Femur (tissue), 1 donor: ENCODE results near the gene PBX3.

Source experiments
- DNase-seq: peaks from one replicate; pipeline ENCODE4 v3.0.0-alpha.2; 2017

Gene PBX3

DNA sequence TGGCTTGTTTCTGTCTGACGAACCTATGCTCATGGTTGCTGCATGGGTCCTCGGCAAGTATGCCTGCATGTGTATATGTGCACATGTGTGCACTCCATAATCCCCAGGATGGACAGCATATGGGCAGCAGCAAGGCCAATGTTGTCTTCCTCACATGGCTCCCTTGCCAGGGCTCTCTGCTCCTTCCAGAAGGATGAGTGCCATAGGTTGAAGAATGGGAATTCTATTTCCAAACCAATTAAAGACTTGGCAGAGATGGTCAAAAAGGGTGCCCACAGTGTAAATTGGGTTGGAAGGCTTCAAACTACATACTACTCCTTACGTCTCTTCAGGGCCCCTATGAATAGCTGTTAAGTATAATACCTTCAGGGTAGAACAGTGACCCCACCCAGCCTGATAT, 212.1 kb downstream of the PBX3 start:
- no peak for DNase-seq

DNA sequence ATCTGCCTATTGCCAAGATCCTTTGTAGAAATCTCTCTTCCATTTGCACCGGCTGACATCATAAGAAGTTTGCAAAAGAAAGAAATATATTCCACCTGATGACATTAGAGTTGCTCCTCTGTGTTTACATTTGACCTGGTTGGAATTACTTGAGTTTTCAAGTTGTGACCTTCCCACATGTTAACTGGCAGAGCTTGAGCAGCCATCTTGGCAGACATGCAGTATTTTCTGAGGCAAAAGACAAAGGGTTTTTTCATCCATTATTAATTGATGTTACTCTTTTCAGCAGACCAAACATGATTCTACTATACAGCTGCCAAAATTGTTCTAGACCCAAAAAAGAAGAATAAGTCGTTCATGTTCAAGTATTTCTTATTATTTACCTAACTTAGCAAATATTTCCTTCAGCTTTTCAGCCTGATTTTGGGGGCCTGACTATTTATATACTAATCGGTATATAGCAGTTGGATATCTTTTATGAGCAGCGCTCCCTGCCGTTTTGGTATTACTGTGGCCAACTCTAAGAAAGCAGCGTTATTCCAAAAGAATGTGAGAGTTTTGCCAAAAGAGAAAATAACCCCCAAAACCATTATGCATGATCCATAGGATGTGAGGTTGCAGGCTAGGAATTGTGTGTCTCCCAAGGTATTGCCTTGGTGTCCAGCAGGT, 212.9 kb downstream of the PBX3 start:
- DNase-seq, result no peak

DNA sequence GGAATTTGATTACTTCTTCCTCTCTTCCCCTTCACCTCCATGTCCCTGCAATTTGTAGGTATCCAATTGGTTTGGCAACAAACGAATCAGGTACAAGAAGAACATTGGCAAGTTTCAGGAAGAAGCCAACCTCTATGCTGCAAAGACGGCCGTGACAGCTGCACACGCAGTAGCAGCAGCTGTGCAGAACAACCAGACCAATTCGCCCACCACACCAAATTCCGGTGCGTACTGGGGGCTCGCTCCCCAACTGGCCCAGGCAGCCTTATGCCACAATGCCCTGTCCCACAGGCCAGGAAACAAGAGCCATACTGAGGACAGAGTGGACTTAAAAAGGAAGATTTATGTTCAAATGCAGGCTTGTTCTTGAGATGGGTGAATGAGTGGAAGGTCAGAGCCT, 213.5 kb downstream of the PBX3 start:
- no peak for DNase-seq

DNA sequence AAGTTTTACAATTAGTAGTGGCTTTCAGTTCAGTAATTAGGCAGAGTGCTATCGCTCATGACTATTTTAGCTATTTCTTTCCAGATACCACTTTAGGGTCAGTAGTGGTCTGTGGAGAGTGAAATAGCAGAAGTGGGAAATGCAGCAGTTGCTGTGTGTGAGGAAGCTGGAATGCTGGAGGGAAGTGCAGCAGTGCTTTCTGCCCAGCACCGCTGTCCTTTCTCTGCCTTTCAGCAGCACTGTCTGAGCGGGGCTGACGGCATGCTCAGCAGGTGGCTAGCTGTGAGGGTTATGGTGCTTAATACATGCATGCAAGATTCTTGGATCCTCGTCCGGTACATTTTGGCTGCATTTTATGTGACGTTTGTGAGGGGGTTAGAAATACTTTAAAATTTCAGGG, 213.9 kb downstream of the PBX3 start:
- peak; percentile 60 for DNase-seq

DNA sequence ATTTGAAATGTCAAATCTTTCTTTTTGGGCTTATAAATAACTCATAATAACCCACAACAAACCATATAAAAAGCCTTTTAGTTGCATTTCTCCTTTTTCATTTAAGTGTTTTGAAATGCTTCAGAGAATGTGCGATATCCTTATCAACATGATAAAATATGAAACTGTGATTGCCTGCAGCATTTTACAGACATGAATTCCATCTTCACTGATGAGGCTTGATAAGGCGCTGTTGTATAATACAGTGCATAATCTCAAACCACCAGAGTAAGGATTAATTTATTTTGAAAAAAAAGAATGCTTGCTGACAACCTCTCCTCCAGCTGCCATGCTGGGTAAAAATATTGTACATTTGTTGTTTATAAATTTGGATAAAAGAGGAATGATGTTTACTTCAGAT, 216.8 kb downstream of the PBX3 start:
- DNase-seq, result no peak

DNA sequence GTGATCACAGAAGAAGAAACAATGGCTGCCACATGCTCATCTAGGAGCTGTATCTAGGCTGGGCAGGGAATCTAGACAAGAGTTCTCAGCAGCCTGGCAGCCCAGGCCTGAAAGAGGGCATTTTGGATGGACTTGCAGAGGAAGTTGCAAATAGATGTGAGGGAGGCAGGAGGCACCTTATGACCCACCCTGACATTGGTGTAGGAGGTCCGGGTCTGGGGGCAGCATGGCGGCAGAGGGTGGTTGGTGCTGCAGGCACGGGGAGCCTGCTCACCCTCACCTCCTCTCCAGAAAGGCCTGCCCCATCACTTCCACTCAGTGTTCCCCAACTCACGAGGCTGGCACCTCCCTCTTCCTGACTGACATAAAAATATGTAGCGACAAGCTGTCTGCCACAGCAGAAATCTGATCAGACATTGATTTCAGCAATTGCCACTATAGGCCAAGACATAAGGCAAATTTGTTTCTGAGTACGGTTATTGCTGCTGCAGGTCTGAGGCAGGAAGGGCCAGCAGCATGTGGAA, 217.6 kb downstream of the PBX3 start:
- no peak for DNase-seq

DNA sequence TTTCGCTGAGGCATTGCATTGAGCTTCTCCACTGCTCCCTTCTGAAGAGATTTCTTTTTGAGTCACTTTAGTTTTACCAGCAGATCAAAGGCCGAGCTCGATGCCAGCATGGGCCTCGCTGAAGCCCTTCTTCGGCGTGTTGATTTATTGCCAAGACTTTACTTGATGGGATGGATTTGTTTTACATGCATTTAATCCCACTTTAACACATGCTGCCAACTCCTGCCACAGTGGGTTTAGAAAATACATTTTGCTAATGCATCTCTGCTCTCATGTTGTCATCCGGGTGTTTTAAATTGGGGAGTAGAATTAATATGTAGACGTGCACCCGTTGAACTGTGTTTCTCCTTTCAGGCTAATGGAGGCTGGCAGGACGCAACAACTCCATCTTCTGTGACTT, 218.3 kb downstream of the PBX3 start:
- DNase-seq, result no peak

DNA sequence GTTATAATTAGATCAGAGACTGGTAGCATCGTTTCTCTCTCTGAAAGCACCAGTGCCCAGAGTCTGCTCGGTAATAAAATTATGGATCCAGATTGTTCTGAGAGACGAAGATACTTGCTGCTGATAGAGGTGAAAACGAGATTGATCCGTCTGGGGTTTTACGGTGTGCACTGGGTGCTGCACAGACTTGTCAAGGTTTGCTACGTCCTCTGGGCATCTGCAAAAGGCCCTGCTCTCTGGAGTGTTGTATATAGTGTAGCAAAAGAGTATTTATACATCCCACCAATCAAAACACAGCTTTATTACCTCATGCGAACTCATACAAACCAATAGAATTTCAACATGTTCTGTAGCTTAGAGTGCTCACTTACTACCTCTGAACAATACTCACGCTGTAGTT, 219.3 kb downstream of the PBX3 start:
- no peak for DNase-seq

DNA sequence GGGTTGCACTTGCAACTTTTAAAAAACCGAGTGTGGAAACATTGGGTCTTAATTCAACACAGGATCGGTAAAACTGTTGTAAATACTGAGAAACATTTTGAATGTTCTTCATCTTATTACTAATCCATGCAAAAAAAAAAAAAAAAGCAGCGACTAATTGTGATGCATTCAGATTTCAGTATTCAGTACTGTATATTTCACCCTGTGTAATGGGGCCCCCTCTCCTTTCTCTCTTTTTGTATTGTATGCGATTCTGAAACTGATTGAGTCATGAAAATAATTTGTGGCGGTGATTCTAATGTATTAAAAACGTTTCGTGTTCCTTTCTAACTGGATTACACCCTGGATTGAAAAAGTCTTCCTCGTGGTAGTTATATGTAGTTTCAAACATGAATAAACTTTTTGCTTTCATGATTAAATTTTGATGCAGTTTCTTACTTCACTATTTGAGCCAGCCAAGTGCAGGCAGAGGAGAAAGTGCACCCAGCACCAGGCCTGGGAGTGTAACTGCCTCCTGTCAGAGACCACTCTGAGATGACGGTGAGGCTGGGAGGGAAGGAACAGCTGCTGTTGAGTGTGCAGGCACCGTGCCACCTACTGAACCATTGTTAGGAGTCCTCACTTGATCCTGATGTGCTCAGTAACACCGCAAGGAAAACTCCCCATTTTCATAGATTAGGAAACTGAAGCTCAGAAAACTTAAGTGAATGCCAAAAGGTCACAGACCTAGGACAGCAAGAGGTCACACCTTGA, 220.0 kb downstream of the PBX3 start:
- DNase-seq, result no peak

DNA sequence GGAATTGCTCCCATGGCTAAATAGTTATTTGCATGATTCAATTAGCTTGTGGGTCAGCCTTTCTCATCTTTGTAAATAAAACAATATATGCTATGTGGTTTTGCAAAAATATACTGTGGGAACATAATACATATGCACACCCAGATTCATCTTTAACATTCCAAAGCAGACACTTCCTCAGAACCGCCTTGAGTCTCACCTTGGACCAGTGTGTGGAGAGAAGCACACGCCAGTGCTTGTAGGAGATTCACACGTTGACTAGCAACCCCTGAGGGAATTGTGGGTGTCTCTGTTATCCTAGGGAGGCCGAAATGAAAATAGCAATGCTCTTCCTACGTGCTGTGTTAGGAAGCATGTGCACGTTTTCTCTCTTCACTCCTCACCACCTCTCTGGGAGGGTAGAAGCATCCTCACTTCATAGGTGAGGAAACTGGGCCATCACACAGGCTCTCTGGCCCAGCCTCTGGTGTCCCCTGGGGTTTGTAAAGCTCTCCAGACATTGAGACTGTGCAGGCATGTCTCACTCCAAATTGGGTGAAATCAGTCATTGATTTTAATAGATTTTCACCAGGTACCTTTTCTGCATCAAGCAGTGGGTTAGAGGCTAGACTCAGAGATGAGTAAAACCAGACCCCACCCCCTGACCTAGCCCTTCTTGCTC, 221.7 kb downstream of the PBX3 start:
- no peak for DNase-seq

DNA sequence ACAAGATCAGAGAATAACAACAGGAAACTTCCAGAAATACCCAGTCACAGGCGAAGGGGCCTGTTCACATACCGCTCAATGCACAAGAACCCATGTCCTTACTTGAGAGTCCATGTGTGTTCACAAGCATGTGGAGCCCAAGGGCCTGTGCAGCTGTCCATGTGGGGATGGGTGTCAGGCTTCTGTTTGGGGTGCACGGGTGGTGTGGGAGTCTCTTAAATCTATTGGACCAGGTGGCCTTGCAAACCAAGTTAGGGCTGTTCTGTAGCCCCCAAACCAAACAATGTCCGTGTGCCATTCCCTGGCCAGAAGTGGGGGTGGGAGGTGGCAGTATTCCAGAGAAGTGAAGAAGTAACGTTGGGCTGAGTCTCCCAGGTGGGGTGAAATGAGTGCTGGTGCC, 222.3 kb downstream of the PBX3 start:
- DNase-seq, result no peak

DNA sequence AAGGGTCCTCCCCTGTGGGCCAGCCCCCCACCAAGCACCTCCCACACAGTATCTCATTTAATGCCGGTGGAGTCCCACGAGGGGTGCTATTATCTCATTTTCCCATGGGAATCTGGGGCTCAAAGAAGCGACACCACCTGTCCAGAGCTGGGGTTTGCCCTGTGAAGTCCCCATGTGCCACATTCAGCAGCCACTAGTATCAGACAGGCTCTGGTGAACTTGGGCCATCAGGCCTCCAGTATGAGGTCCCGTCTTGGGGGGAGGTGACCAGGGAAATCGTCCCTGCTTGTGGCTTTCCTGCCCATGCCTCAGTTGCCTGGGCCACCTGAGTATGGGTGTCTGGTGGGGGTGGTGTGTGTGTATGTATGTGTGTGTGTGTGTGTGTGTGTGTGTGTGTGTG, 222.7 kb downstream of the PBX3 start:
- no peak for DNase-seq

DNA sequence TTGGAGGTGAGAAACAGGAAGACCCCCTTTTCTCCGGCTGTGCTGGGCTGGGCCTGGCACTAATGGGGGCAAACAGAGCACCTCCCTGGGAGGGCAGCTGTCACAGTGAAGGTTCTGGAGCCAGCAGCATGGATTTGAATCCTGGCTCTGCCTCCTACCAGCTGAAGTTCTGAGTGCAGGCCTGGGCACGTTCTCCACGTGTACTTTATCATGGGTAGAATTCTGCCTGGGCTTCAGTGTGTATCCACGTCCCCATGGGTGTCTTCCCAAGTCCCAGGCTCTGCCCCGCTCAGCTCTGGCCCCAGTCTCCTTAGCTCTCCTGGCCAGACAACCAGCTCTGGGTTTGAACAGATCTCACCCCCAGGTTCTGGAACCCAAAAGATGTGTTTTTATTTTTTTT, 223.2 kb downstream of the PBX3 start:
- DNase-seq, result no peak

DNA sequence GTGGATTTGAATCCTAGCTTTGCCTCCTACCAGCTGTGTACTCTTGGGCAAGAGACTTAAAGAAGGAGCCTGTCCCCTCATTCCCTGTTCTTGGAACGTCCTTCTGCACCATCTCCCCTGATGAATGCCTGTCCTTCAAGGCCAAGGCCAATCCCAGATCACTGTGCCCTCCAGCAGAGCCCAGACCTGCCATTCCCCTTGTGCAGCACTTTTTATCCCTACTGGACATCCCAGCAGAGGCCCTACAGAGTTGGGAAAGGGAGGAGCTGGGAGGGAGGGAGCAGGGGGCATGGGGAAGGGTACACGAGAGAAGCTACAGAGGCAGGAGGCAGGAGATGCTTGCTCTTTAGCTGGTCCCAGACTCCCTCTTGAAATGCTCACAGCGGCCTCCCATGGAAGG, 223.9 kb downstream of the PBX3 start:
- DNase-seq, result no peak

DNA sequence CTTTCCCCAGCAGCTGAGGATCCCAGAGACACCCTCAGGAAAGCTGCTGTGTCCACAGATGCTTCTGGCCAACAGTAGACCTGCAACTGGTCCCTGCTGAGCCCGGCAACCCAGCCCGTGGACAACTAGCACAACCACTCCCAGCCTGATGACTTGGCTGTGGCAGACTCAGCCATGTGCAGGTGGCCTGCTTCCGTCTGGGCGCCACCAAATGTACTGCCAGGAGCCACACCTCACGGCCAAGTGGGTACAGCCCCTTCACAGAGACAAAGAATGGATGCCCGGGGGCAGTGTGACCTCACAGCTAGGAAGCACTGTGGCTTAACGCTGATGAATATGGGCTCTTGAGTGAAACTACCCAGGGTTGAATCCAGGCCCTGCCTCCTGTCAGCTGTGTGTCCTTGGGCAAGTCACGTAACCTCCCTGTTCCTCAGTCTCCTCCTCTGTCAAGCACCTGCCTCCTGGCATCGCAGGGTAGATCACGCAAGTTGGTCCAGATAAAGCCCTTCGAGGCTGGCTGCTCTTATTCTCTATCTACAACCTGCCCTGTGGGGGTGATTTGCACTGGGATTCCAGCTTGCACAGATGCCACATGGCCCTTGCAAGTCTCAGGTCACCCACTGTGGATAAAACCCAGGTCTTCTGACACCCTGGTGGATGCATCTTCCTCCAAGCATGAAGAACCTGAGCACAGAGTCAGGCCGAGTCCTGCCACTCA, 225.0 kb downstream of the PBX3 start:
- no peak for DNase-seq

DNA sequence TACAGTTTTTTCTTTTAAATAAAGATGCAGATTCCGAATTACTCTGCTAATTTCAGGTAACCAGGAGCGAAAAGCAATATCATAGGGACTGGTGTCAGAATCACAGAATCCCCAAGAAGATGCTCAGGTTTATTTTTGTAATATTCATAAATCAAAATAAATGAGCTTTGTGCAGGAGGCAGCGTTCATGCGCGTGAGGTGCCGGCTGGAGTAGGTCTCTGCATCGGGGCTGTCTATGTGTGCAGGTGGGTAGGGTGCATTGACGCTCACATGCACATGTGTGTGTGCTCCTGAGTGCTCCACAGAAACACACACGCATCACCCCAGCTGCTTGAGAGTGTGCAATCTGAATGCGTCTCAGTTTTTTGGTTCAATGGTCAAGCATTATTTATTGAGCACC, 226.4 kb downstream of the PBX3 start:
- DNase-seq, result no peak

DNA sequence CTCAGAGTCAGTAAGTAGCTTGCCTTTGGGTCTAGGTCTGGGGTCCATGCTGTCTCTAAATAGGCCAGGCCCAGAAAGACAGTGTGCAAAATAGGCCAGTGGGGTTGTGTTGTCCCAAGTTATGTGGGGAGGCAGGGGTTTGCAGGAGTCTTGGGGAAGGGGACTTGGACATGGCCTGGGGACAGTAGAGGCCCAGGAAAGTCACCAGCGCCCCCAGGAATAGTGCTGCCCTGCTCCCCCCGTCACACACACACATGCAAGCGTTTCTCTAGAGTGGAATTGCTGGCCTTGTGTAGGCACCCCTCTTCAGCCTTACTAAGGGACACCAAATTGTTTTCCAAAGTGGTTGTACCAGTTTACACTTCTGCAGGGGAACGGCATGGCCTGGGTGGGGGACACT, 227.5 kb downstream of the PBX3 start:
- DNase-seq, result no peak

DNA sequence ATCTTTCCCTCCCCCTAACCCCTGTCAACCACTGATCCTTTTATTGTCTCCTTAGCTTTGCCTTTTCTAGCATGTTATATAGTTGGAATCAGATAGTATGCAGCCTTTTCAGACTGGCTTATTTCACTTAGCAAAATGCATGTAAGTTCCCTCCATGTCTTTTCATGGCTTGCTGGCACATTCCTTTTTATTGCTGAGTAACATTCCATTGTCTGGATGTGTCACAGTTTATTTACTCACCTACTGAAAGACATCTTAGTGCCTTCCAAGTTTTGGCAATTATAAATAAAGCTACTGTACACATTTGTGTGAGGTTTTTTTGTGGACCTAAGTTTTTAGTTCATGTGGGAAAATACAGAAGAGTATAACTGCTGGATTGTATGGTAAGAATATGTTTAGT, 230.1 kb downstream of the PBX3 start:
- DNase-seq, result no peak

DNA sequence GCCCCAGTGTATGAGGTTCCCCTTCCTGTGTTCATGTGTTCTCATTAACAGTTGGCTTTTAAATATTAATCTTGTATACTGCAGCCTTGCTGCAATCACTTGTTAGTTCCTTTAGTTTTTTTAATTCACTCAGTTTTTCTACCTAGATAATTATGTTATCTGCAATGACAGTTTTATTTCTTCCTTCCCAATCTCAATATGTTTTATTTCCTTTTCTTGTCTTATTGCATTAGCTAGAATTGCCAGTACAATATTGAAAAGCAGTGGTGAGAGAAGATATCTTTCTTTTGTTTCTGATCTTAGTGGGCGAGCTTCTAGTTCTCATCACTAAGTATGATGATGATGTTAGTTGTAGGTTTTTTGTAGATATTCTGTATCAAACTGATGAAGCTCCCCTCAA, 232.2 kb downstream of the PBX3 start:
- DNase-seq, result no peak

DNA sequence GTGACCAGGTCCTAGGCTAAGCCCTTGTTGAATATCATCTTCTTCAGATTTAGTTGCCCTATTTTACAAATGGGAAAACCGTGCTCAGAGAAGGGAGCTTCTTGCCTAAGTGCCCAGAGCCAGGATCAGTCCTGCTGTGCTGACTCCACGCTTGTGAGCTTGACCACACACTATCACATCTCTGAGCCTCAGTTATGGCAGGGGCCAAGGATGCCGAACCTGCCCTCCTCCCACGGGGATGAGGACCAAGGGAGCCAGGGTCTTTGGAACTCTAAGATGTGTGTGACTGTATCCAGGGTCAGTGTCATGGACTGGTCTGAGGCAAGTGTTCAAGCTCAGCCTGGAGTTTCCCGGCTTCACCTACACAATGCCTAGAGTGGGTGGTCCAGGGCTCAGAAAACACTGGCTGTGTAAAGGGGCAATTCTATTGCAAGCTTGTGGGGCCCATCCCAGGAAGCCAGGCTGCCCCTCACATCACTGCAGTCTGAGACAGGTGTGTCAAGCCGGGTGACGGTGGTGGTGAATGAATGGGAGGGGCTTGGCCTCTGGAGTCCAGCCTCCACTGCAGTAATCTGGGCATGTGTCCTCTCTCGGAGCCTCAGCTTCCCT, 235.7 kb downstream of the PBX3 start:
- DNase-seq, result no peak

DNA sequence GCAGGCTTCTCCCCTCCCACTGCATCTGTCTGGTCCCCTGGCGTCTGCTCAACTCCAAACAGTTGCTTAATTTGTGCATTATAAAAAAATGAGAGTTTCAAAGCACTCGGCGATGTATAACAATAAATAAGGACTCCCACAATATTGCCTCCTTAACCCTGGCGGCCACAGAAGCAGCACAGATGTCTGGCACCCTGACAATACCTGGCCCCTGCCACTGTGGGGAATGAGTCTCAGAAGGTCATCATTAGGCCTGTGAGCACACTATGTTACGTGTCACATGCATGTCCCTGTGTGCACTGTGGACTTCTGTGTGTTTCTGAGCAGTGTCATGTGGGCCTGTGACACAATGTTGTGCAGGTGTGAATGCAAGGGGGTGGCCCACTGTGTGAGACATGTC, 236.5 kb downstream of the PBX3 start:
- no peak for DNase-seq

DNA sequence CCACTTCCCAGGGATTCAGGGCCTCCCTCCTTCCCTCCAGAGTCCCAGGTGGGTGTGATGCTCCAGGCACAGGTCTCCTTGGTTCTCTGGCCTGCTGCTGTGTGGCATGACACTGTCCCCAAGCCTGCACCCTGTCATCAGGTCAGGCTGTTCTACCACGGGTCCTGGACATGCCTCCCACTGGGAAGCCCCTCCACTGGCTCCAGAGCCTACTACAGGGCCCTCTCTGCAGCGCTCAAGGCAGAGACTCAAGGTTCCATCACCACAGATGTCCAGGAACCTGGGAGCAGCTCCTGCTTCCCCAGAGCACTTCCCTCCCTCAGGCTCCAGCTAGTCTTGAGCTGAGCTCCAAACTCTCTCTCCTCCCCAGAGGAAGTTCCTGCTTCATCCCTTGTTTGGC, 237.3 kb downstream of the PBX3 start:
- no peak for DNase-seq
